ENCODE measurements around the gene PABPN1.
"Not testable (repeated sequence)": the region's sequence is repeated elsewhere in the genome, so short reads cannot be mapped to it uniquely, and the experiment has no call there.

The PABPN1 gene

DNA sequence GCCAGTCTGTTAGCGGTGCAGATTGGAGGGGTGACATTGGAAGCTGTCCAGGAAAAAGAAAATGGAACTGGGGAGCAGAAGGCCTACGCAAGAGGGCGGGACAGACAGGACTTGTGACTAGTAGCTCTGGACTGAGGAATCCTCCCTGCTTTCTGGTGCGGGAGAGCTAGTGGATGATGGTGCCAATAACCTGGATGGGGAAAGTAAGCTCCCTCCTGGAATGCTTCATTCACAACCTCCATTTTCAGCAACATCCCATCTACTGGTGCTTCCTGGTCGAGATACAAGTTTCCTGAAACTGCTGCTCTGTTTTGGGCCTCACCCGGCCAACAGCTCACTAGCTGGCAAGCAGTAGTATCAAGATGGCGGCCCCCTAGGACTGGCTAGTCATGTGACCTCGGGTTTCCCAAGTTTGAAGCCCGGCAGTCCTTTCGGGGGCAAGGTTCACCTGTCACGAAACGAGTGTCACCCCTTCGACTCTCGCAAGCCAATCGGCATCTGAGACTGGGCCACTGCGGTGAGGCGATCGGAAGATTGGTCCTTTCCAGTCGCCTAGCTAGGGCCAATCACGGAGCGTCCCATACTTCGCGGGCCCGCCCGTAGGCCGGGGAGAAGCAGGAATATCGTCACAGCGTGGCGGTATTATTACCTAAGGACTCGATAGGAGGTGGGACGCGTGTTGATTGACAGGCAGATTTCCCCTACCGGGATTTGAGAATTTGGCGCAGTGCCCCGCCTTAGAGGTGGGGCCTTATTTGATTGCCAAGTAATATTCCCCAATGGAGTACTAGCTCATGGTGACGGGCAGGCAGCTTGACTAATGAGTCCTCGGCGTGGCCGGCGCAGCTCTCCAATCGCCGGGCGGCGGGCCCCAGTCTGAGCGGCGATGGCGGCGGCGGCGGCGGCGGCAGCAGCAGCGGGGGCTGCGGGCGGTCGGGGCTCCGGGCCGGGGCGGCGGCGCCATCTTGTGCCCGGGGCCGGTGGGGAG, at the start of gene PABPN1:
Gene PABPN1, plus strand, starts transcription at position 874 of the 988 bp plus-strand sequence. Its CDS starts 13 bp downstream, at position 887.
- H3K4me3 ChIP-seq (ENCODE audit: low read length) = peak within 1 kb of the TSS; percentile 87

DNA sequence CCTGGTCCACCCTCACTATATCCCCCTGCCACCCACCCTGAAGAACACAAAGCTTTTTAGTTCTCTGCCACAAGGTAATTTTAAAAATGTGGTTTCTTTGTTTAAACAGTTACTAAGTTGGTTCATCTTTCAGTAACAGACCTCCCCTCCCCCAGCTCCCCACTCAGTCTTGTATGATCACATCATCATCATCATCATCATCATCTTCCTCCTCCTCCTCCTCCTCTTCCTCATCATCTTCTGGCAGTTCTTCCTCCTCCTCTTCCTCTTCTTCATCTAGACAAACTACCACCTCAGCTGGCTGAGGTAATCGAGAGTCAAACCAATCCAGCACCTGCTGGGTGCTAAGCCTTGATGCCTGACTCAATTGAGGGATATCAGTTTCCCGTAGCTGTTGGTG, 45.8 kb upstream of the PABPN1 start:
- Histone ChIP-seq H3K4me1 (ENCODE audit: control insufficient read depth, low read depth, low read length) (peaks cover 9% of the 10 kb centered on the region), H3K36me3 (ENCODE audit: control insufficient read depth, low read depth, low read length) (no peaks in the 10 kb centered on the region), H3K4me3 (ENCODE audit: low read length) (no peak overlapping the region), H3K9ac (ENCODE audit: low read length) (no peak overlapping the region), H3K9me3 (ENCODE audit: control insufficient read depth, low read depth, low read length) (no peaks in the 10 kb centered on the region), H3K27ac (ENCODE audit: low read length) (no peak overlapping the region), H3K27me3 (ENCODE audit: control insufficient read depth, insufficient read depth, low read length) (peaks cover 21% of the 10 kb centered on the region)

More for the DNA sequence above, at the start of gene PABPN1:
- H3K27ac ChIP-seq (ENCODE audit: low read length) = peak within 1 kb of the TSS; percentile 98
- H3K9ac ChIP-seq (ENCODE audit: low read length) = peak within 1 kb of the TSS; percentile 94
- H3K4me1 ChIP-seq (ENCODE audit: control insufficient read depth, low read depth, low read length) = peaks cover 22% of the 10 kb centered on the region
- H3K27me3 ChIP-seq (ENCODE audit: control insufficient read depth, insufficient read depth, low read length) = no peaks in the 10 kb centered on the region
- H3K9me3 ChIP-seq (ENCODE audit: control insufficient read depth, low read depth, low read length) = no peaks in the 10 kb centered on the region
- H3K36me3 ChIP-seq (ENCODE audit: control insufficient read depth, low read depth, low read length) = peaks cover 32% of the 10 kb centered on the region

DNA sequence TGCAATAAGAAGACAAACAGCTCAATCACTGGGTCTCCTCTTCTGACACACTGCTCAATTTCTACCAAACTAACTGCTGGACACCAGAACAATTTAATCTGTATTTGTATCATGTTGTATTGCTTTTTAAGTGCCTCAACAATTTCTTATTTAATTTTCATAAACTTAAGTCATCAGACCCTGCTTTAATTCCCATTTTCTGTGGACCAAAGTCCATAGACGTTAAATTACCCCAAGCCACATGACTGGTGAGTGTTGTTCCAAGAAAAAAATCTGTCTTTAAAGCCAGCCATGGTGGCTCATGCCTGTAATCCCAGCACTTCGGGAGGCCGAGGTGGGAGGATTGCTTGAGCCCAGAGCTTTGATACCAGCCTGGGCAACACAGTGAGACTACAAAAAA, 44.1 kb upstream of the PABPN1 start:
- H3K4me1 ChIP-seq (ENCODE audit: control insufficient read depth, low read depth, low read length) = peaks cover 14% of the 10 kb centered on the region

DNA sequence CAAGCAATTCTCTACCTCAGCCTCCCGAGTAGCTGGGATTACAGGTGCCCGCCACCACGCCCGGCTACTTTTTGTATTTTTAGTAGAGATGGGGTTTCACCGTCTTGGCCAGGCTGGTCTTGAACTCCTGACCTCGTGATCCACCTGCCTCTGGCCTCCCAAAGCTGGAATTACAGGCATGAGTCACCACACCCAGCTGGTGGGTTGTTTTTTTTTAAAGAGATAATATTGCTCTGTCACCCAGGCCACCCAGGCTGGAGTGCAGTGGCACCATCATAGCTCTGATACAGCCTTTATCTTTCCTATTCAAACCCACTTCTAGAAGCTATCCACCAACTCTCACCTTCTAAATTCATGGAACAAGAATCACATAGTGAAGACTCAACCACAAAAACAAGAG, 43.3 kb upstream of the PABPN1 start:
- peaks cover 14% of the 10 kb centered on the region for H3K4me1 ChIP-seq (ENCODE audit: control insufficient read depth, low read depth, low read length)
- H3K36me3 ChIP-seq (ENCODE audit: control insufficient read depth, low read depth, low read length); H3K9me3 ChIP-seq (ENCODE audit: control insufficient read depth, low read depth, low read length); H3K27ac ChIP-seq (ENCODE audit: low read length); H3K4me3 ChIP-seq (ENCODE audit: low read length); H3K9ac ChIP-seq (ENCODE audit: low read length): not testable (repeated sequence)
- H3K27me3 ChIP-seq (ENCODE audit: control insufficient read depth, insufficient read depth, low read length) = peaks cover 11% of the 10 kb centered on the region

More for the DNA sequence above, 44.1 kb upstream of the PABPN1 start:
- Histone ChIP-seq H3K27me3 (ENCODE audit: control insufficient read depth, insufficient read depth, low read length) (peaks cover 16% of the 10 kb centered on the region), H3K36me3 (ENCODE audit: control insufficient read depth, low read depth, low read length) (no peaks in the 10 kb centered on the region), H3K4me3 (ENCODE audit: low read length) (no peak overlapping the region), H3K9ac (ENCODE audit: low read length) (no peak overlapping the region), H3K9me3 (ENCODE audit: control insufficient read depth, low read depth, low read length) (no peaks in the 10 kb centered on the region), H3K27ac (ENCODE audit: low read length) (no peak overlapping the region)

DNA sequence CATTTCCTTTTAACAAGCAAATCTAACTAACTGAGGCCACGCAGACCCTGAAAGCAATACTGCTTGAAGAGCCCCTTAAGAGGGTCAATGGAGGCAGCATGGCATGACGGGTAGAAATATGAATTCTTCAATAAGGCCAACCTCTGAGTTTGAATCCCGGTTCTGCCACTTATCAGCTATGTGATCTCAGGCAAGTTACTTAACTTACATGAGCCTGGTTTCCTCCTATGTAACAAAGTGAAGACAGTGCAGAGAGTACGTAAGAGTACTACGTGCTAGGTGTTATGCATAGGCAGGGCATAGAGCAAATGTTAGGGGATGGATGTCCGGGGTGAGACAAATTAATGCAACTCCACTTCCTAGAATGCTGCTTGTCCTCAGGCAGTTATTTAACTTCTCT, 40.0 kb upstream of the PABPN1 start:
- H3K27me3 ChIP-seq (ENCODE audit: control insufficient read depth, insufficient read depth, low read length) = peaks cover 11% of the 10 kb centered on the region
- H3K36me3 ChIP-seq (ENCODE audit: control insufficient read depth, low read depth, low read length) = no peaks in the 10 kb centered on the region
- no peak overlapping the region for H3K4me3 ChIP-seq (ENCODE audit: low read length)
- no peak overlapping the region for H3K27ac ChIP-seq (ENCODE audit: low read length)
- H3K4me1 ChIP-seq (ENCODE audit: control insufficient read depth, low read depth, low read length) = peaks cover 19% of the 10 kb centered on the region
- H3K9ac ChIP-seq (ENCODE audit: low read length) = no peak overlapping the region
- no peaks in the 10 kb centered on the region for H3K9me3 ChIP-seq (ENCODE audit: control insufficient read depth, low read depth, low read length)

GRCh38 chr14:23284654-23285529, 36.4 kb upstream of the PABPN1 start:
- Histone ChIP-seq H3K36me3 (ENCODE audit: control insufficient read depth, low read depth, low read length) (no peaks in the 10 kb centered on the region), H3K27ac (ENCODE audit: low read length) (no peak overlapping the region), H3K9ac (ENCODE audit: low read length) (peak overlapping the region; percentile 78)

DNA sequence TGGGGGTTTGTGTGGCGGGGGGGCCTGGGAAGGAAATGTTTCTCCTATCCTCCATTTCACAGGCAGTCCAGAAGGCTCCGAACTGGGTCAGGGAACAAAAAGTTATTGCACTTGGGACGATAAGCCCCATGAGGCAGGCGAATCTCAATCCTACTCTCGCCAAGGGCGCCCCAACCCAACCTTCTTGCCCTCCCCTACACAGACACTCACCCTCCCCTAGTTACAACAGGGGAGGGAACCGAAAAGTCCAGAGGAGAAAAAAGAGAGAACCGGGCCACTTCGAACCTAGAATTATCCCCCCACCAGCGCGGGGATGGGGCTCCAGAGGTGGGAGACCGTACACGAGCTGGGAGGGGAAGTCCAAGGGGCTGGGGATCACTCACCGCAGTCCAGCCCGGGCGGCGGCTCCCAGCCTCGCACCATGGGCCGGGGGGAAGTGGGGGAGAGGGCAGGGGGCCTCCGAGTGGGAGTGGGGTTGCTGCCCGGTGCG, 35.7 kb upstream of the PABPN1 start:
- H3K9me3 ChIP-seq (ENCODE audit: control insufficient read depth, low read depth, low read length) = no peaks in the 10 kb centered on the region
- H3K4me1 ChIP-seq (ENCODE audit: control insufficient read depth, low read depth, low read length) = peaks cover 8% of the 10 kb centered on the region
- peak overlapping the region; percentile 78 for H3K9ac ChIP-seq (ENCODE audit: low read length)
- peak overlapping the region; percentile 67 for H3K27ac ChIP-seq (ENCODE audit: low read length)
- no peaks in the 10 kb centered on the region for H3K36me3 ChIP-seq (ENCODE audit: control insufficient read depth, low read depth, low read length)
- H3K4me3 ChIP-seq (ENCODE audit: low read length) = peak overlapping the region; percentile 93
- H3K27me3 ChIP-seq (ENCODE audit: control insufficient read depth, insufficient read depth, low read length) = peaks cover 30% of the 10 kb centered on the region

More at GRCh38 chr14:23284654-23285529, 36.4 kb upstream of the PABPN1 start:
- H3K4me1 ChIP-seq (ENCODE audit: control insufficient read depth, low read depth, low read length) = peaks cover 14% of the 10 kb centered on the region
- H3K27me3 ChIP-seq (ENCODE audit: control insufficient read depth, insufficient read depth, low read length) = peaks cover 23% of the 10 kb centered on the region
- H3K9me3 ChIP-seq (ENCODE audit: control insufficient read depth, low read depth, low read length) = no peaks in the 10 kb centered on the region
- peak overlapping the region; percentile 93 for H3K4me3 ChIP-seq (ENCODE audit: low read length)

DNA sequence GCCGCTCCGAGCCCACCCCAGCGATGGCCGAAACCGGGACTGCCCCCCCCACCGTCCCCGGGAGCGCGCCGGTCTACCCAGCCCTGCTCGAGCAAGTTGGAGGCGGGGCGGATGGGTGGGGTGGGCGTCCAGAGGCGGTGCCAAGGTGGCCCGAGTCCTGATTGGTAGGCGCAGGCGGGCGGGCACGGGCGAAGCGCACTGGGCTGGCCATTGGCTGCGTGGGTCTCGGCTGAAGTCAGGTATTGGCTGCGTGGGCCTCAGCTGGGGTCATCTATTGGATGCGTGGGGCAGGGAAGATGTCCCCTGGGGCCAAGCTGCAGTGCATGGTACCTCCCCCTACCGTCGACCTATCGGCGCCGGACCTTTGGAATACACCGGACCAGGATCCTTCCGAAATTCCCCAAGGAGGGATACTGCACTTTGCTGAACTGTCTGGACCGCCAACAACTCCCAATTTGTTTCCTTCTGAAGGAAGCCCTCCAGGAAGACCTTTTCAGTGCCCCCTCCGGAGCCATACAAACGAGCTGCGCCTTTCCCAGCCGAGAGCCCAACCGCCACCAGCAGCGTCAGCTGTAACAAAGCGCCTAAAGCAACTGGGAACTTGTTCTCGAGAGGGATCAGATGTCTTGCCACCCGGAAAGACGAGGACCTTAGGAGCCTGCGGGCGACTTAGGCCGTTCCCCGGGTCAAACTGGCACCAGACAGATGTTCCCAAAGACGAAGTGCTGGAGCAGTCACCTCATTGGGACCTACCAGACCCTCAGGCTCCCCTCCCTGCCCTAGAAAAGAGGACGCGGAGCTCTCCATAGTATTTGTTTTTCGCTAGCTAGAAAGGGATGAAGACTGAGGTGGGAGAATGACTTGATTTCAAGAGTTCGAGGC, 35.0 kb upstream of the PABPN1 start, which contains the start of gene HOMEZ:
Gene HOMEZ, minus strand, starts transcription at position 113 of the 882 bp plus-strand sequence. CDS start 180 bp downstream, outside the sequence.
- peak within 1 kb of the TSS; percentile 93 for H3K4me3 ChIP-seq (ENCODE audit: low read length)
- H3K4me1 ChIP-seq (ENCODE audit: control insufficient read depth, low read depth, low read length) = peaks cover 5% of the 10 kb centered on the region
- H3K9me3 ChIP-seq (ENCODE audit: control insufficient read depth, low read depth, low read length) = no peaks in the 10 kb centered on the region
- H3K36me3 ChIP-seq (ENCODE audit: control insufficient read depth, low read depth, low read length) = no peaks in the 10 kb centered on the region
- H3K27me3 ChIP-seq (ENCODE audit: control insufficient read depth, insufficient read depth, low read length) = peaks cover 37% of the 10 kb centered on the region
- H3K27ac ChIP-seq (ENCODE audit: low read length) = peak within 1 kb of the TSS; percentile 67
- peak within 1 kb of the TSS; percentile 78 for H3K9ac ChIP-seq (ENCODE audit: low read length)

- peak overlapping the region; percentile 93 for H3K4me3 ChIP-seq (ENCODE audit: low read length)
- H3K9me3 ChIP-seq (ENCODE audit: control insufficient read depth, low read depth, low read length) = no peaks in the 10 kb centered on the region
- no peaks in the 10 kb centered on the region for H3K36me3 ChIP-seq (ENCODE audit: control insufficient read depth, low read depth, low read length)
- H3K4me1 ChIP-seq (ENCODE audit: control insufficient read depth, low read depth, low read length) = peaks cover 5% of the 10 kb centered on the region
- H3K27ac ChIP-seq (ENCODE audit: low read length) = no peak overlapping the region
- H3K9ac ChIP-seq (ENCODE audit: low read length) = peak overlapping the region; percentile 51
- peaks cover 44% of the 10 kb centered on the region for H3K27me3 ChIP-seq (ENCODE audit: control insufficient read depth, insufficient read depth, low read length)
Observed at GRCh38 chr14:23286902-23287479, 34.3 kb upstream of the PABPN1 start.

All from iPS-18a (cell line).